Stimulated activated CD4-positive, alpha-beta T cell treated with anti-CD3 and anti-CD28 coated beads, Interleukin-1b, Interleukin-23, amount 100 ng/mL, for 1 hour (primary cell): ENCODE results near the gene COP1.
"Not testable (repeated sequence)": the region's sequence is repeated elsewhere in the genome, so short reads cannot be mapped to it uniquely, and the experiment has no call there.

Experiments used
- DNase-seq, 2 donors: peaks; one replicate each; pipeline ENCODE4 v3.0.0-alpha.2; 2020; ENCODE audit warnings: low read depth in 2 of 2

COP1 gene

GRCh38 chr1:176206961-176207902 lies at the start of gene COP1:
Gene COP1 (minus strand): TSS chr1:176207286. CDS start chr1:176206978, 308 bp downstream.
- DNase-seq: peak; percentile 83 to 95

- DNase-seq: no peak
Measured at GRCh38 chr1:176252191-176252590, 45.1 kb upstream of the COP1 start.

GRCh38 chr1:176244851-176245250 lies 37.8 kb upstream of the COP1 start:
- no peak for DNase-seq

- no peak for DNase-seq
Measured at GRCh38 chr1:176243746-176244145, 36.7 kb upstream of the COP1 start.

GRCh38 chr1:176241385-176242015 lies 34.4 kb upstream of the COP1 start:
- DNase-seq: no peak

GRCh38 chr1:176233657-176234056 lies 26.6 kb upstream of the COP1 start:
- not testable (repeated sequence) for DNase-seq

- no peak for DNase-seq
Measured at GRCh38 chr1:176227579-176227978, 20.5 kb upstream of the COP1 start.

- no peak for DNase-seq
Measured at GRCh38 chr1:176225911-176226310, 18.8 kb upstream of the COP1 start.

GRCh38 chr1:176225479-176225875 lies 18.4 kb upstream of the COP1 start:
- no peak for DNase-seq

GRCh38 chr1:176222196-176222595 lies 15.1 kb upstream of the COP1 start:
- no peak for DNase-seq

- DNase-seq: no peak
Measured at GRCh38 chr1:176220100-176220689, 13.1 kb upstream of the COP1 start.

GRCh38 chr1:176217461-176218099 lies 10.5 kb upstream of the COP1 start:
- DNase-seq: no peak

GRCh38 chr1:176216031-176216430 lies 8.9 kb upstream of the COP1 start:
- DNase-seq: no peak

- no peak for DNase-seq
Measured at GRCh38 chr1:176211396-176212165, 4.5 kb upstream of the COP1 start.

GRCh38 chr1:176208034-176208433 lies 948 bp upstream of the COP1 start:
- no peak for DNase-seq

GRCh38 chr1:176206006-176206960 lies 803 bp downstream of the COP1 start:
- peak in 1 of 2 donors; percentile 9 for DNase-seq

GRCh38 chr1:176205332-176205914 lies 1.7 kb downstream of the COP1 start:
- no peak for DNase-seq

GRCh38 chr1:176204655-176205054 lies 2.4 kb downstream of the COP1 start:
- DNase-seq: not testable (repeated sequence)

GRCh38 chr1:176203735-176204134 lies 3.4 kb downstream of the COP1 start:
- DNase-seq: no peak

GRCh38 chr1:176201568-176201967 lies 5.5 kb downstream of the COP1 start:
- no peak for DNase-seq
